ENCODE data around the gene OR5I1. TPM values are rescaled to one million over a fixed set of nuclear protein-coding genes. Genes with fewer than 3 reads are reported as not detected.

The OR5I1 gene
- total RNA-seq (not detected), polyA plus RNA-seq (ENCODE audit: insufficient read depth, low read depth, low replicate concordance) (not detected)
- long read RNA-seq, donor 1, result 0 reads
- long read RNA-seq, donor 2, result 0 reads

- no peaks in the 10 kb centered on the region for H3K4me1 ChIP-seq
- intact Hi-C loops (cut with DNase I; ENCODE audit: low total_unique reads), result no loop called here
- WGBS, 2 donors, result 72 to 78% methylated on average over 2 of the region's 2 CpGs
- H3K27me3 ChIP-seq, result no peaks in the 10 kb centered on the region
- H3K36me3 ChIP-seq (ENCODE audit: low read depth, missing control alignments), result no peaks in the 10 kb centered on the region
- no peak for DNase-seq
- peaks cover 3% of the 10 kb centered on the region for H3K9me3 ChIP-seq
- no peak within 1 kb of the TSS for H3K4me3 ChIP-seq
- TF ChIP-seq CTCF (IDR thresholded peaks at IDR 0.05), result no peak
- no peak within 1 kb of the TSS for H3K27ac ChIP-seq
These were observed at the start of gene OR5I1 for GRCh38 chr11:55936300-55936699. OR5I1 (minus strand) TSS chr11:55936400; CDS start chr11:55936400, 0 bp downstream.

GRCh38 chr11:55970935-55971334 is 34.7 kb upstream of the OR5I1 start:
- H3K27me3 ChIP-seq, result no peaks in the 10 kb centered on the region
- H3K4me1 ChIP-seq, result no peaks in the 10 kb centered on the region
- no peak overlapping the region for H3K4me3 ChIP-seq
- 91 to 99% methylated on average over 3 of the region's 3 CpGs for WGBS, 2 donors
- no peak overlapping the region for H3K27ac ChIP-seq
- H3K9me3 ChIP-seq, result no peaks in the 10 kb centered on the region
- no peak for DNase-seq
- intact Hi-C loops (cut with DNase I; ENCODE audit: low total_unique reads), result no loop called here
- no peak for TF ChIP-seq POLR2A (IDR thresholded peaks at IDR 0.05)
- TF ChIP-seq CTCF (IDR thresholded peaks at IDR 0.05), result no peak
- no peaks in the 10 kb centered on the region for H3K36me3 ChIP-seq (ENCODE audit: low read depth, missing control alignments)

- intact Hi-C loops (cut with DNase I; ENCODE audit: low total_unique reads), result no loop called here
- Histone ChIP-seq H3K27me3 (no peaks in the 10 kb centered on the region), H3K27ac (no peak within 1 kb of the TSS), H3K36me3 (ENCODE audit: low read depth, missing control alignments) (no peaks in the 10 kb centered on the region), H3K4me1 (no peaks in the 10 kb centered on the region), H3K4me3 (no peak within 1 kb of the TSS), H3K9me3 (no peaks in the 10 kb centered on the region)
- TF ChIP-seq CTCF (IDR thresholded peaks at IDR 0.05), result no peak
- TF ChIP-seq POLR2A (IDR thresholded peaks at IDR 0.05), result no peak
- 89 to 90% methylated on average over 2 of the region's 2 CpGs for WGBS, 2 donors
- no peak for DNase-seq
These were observed 33.6 kb upstream of the OR5I1 start, which contains the start of gene OR10AG1 for GRCh38 chr11:55969845-55970244. OR10AG1 (minus strand) TSS chr11:55969945; CDS start chr11:55969907, 38 bp downstream.

DNA sequence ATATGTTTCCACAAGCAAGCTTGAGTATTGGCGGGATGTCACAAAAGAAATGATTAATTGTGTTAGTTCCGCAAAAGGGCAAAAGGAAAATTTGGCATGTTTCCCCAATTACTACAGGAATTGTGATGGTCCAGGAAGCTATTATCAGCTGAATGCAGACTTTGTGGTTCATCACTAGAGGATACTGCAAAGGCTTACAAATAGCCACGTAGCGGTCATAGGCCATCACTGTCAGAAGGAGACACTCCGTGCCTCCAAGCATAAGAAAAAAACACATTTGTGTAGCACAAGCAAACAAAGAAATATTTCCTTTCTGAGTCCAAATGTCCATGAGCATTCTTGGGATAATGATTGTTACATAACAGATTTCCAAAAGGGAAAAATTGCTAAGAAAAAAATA is 31.7 kb upstream of the OR5I1 start:
- 82 to 83% methylated on average over 5 of the region's 5 CpGs for WGBS, 2 donors
- no peak overlapping the region for H3K4me3 ChIP-seq
- no peaks in the 10 kb centered on the region for H3K4me1 ChIP-seq
- no peak for DNase-seq
- H3K27me3 ChIP-seq, result no peaks in the 10 kb centered on the region
- TF ChIP-seq CTCF (IDR thresholded peaks at IDR 0.05), result no peak
- no peak for TF ChIP-seq POLR2A (IDR thresholded peaks at IDR 0.05)
- H3K9me3 ChIP-seq, result no peaks in the 10 kb centered on the region
- no peaks in the 10 kb centered on the region for H3K36me3 ChIP-seq (ENCODE audit: low read depth, missing control alignments)
- intact Hi-C loops (cut with DNase I; ENCODE audit: low total_unique reads), result no loop called here
- H3K27ac ChIP-seq, result no peak overlapping the region

- Histone ChIP-seq H3K27me3 (no peaks in the 10 kb centered on the region), H3K36me3 (ENCODE audit: low read depth, missing control alignments) (no peaks in the 10 kb centered on the region), H3K4me1 (no peaks in the 10 kb centered on the region), H3K4me3 (no peak overlapping the region), H3K27ac (no peak overlapping the region), H3K9me3 (no peaks in the 10 kb centered on the region)
- DNase-seq, result no peak
- WGBS, 2 donors, result 79% methylated on average over 2 of the region's 2 CpGs
- intact Hi-C loops (cut with DNase I; ENCODE audit: low total_unique reads), result no loop called here
- TF ChIP-seq CTCF (IDR thresholded peaks at IDR 0.05), result no peak
- TF ChIP-seq POLR2A (IDR thresholded peaks at IDR 0.05), result no peak
These were observed 30.2 kb upstream of the OR5I1 start for GRCh38 chr11:55966391-55966790.
